Measurements from ENCODE around the gene BRD3.

DNA sequence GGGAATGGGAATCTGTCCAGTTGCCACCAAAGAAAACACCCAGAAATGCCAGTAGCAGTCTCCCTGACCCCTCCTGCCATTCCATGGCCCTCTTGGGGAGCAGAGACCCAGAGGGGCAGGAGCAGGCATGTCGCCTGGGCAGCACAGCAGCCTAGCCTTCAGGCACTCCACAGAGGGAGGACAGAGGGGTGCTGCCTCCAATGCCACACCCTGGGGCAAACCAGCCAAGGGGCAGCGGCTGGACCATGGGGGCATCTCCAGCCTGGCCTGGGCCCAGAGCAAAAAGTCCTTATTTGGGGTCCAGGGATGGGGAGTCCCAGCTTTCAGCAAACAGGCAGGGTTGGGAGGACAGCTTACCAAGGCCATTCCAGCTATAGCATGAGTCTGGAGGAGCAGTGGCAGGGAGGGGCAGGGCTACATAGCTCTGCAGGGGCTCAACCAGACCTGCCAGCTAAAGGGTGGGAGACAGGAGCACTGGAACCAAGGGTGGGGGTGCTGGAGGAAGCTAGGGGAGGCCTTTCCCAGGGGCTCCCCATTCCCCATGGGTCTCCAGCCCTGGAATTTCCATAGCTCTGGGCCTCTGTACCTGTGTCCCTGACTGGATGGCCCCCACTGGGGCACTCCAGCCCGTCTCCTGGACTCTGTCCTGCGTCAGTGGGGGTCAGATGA lies 6.7 kb downstream of the BRD3 start:
- TF ChIP-seq EZH2 (IDR thresholded peaks at IDR 0.05; ENCODE audit: borderline replicate concordance, low read depth, low read length, poor library complexity, severe bottlenecking) (no peak), CTCF (conservative IDR thresholded peaks at IDR 0.05; ENCODE audit: low read depth, low read length) (no peak)

Measured in A673 (cell line).